Measurements from ENCODE around the gene CTDP1. TPM values are rescaled to one million over a fixed set of nuclear protein-coding genes. Genes with fewer than 3 reads are reported as not detected.

The CTDP1 gene
- total RNA-seq, 1 donor from 2014 or later, result 8.7 TPM

GRCh38 chr18:79694895-79695213, 15.3 kb downstream of the CTDP1 start:
- DNase-seq, result no peak
- intact Hi-C loops (cut with DNase I), result no loop called here

DNA sequence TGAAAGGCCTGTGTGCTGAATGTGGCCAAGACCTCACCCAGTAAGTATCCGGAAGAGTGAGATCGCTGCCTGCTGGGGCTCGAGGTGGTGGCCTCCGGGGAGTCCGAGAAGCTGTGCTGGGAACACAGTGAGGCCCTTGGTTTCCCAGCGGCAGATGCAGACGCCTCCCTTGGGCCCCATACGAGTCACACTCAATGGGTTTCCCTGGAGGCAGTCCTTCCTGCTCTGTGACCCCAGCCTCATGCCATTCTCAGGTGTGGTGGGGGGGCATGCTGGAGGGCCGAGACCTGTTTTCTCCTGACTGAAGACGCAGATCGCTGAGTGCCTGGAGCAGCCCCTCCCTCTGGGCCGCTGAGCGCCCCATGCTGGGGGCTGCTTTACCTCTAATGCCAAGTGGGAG, 15.7 kb downstream of the CTDP1 start:
- DNase-seq (no peak), ATAC-seq (ENCODE audit: poor library complexity) (no peak)
- intact Hi-C loops (cut with DNase I), result no loop called here

More at GRCh38 chr18:79694895-79695213, 15.3 kb downstream of the CTDP1 start:
- ATAC-seq (ENCODE audit: poor library complexity), result no peak

- no peak for ATAC-seq (ENCODE audit: poor library complexity)
- no peak for DNase-seq
- intact Hi-C loops (cut with DNase I), result no loop called here
Measured at GRCh38 chr18:79695856-79696850, 16.6 kb downstream of the CTDP1 start.

GRCh38 chr18:79697178-79697577, 17.6 kb downstream of the CTDP1 start:
- intact Hi-C loops (cut with DNase I), result no loop called here
- ATAC-seq (ENCODE audit: poor library complexity) (no peak), DNase-seq (peak; percentile 24)

DNA sequence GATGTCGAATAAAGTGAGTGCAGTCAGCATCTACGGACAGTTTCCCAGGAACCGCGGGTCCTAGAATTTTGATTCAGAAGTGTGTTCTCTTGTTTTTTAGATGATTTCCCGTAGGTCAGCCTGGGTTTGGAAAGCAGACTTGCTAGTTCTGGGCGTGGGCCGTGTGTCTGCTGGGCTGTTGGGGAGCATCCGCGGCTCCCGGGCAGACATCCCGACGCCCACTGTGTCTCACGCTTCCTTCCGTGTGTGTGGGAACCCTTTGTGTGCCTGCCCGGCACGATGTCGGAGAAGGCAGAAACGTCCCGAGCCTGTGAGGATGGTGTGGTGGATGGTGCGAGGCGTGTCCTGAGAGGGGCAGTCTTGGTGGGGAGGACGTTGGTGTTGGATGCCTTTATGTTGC, 18.4 kb downstream of the CTDP1 start:
- ATAC-seq (ENCODE audit: poor library complexity), result no peak
- intact Hi-C loops (cut with DNase I), result no loop called here

GRCh38 chr18:79698668-79699335, 19.2 kb downstream of the CTDP1 start:
- ATAC-seq (ENCODE audit: poor library complexity) (no peak), DNase-seq (peak; percentile 26)
- intact Hi-C loops (cut with DNase I), result no loop called here

More for the DNA sequence above, 18.4 kb downstream of the CTDP1 start:
- peak; percentile 22 for DNase-seq

DNA sequence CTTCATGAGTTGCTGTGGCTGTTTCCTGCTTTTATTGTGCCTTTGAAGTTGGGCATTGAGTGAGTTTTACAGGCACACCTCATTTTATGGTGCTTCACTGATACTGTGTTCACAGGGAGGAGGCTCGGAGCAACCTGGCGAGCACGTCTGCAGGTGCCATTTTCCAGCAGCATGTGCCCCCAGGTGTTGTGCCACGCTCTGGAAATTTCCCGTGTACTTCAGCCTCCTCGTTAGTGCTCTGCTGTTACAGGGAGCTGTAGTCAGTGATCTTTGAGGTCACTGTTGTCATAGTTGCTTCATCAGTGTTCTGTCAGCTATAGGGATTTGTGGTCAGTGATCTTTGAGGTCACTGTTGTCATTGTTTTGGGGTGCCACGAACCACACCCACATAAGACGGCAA, 20.1 kb downstream of the CTDP1 start:
- DNase-seq (no peak), ATAC-seq (ENCODE audit: poor library complexity) (no peak)
- intact Hi-C loops (cut with DNase I), result no loop called here

DNA sequence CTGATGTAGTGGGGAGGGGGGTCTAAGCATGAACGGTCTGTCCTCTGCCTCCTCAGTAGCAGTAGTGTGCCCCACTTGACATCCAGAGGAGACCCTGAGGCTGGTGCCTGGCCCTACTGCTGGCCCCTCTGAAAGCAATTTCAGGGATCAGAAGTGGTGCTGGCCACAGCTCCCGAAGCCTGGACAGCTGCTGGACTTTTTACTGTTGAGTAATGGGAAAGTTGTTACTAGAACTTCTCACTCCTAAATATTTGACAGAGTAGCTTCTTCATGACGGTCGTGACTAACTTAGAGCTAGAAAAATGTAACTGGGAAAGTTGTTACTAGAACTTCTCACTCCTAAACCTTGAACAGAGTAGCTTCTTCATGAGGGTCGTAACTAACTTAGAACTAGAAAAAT, 23.3 kb downstream of the CTDP1 start:
- DNase-seq (no peak), ATAC-seq (ENCODE audit: poor library complexity) (no peak)
- intact Hi-C loops (cut with DNase I), result no loop called here

DNA sequence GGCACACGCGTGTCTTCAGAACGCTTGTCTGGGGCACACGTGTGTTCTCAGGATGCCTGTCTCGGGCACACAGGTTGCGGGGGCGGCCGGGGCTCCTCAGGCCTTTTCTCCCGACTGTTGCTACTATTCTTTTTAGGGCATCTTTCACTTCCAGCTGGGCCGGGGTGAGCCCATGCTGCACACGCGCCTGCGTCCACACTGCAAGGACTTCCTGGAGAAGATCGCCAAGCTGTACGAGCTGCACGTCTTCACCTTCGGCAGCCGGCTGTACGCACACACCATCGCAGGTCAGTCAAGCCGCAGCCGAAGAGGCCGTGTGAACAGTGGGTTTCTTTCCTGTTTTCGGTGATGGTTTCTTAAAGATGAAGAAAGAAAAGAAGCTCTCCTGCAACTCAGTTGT, 25.0 kb downstream of the CTDP1 start:
- intact Hi-C loops (cut with DNase I), result no loop called here
- ATAC-seq (ENCODE audit: poor library complexity), result no peak

DNA sequence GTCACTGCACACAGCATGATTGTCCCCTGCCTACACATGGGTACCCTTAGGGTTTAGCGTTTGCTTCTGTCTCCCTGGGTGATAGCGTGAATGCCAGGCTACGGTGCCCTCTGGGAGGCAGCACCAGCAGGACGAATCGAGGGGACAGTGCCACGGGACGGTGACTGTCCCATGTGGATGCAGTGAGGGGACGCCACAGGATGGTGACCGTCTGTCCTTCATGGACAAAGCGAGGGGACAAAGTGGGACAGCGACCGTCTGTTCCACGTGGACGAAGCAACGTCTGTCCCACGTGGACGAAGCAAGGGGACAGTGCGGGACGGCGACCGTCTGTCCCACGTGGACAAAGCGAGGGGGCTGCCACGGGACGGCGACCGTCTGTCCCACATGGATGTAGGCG, 25.7 kb downstream of the CTDP1 start:
- peak; percentile 21 for DNase-seq
- no peak for ATAC-seq (ENCODE audit: poor library complexity)
- intact Hi-C loops (cut with DNase I), result no loop called here

More for the DNA sequence above, 25.0 kb downstream of the CTDP1 start:
- peak; percentile 33 for DNase-seq

GRCh38 chr18:79706006-79706405, 26.4 kb downstream of the CTDP1 start:
- intact Hi-C loops (cut with DNase I), result no loop called here
- no peak for ATAC-seq (ENCODE audit: poor library complexity)
- no peak for DNase-seq

GRCh38 chr18:79706658-79707057, 27.1 kb downstream of the CTDP1 start:
- ATAC-seq (ENCODE audit: poor library complexity), result no peak
- DNase-seq, result peak; percentile 15
- intact Hi-C loops (cut with DNase I), result no loop called here

GRCh38 chr18:79707239-79707638, 27.6 kb downstream of the CTDP1 start:
- DNase-seq (peak; percentile 31), ATAC-seq (ENCODE audit: poor library complexity) (no peak)
- intact Hi-C loops (cut with DNase I), result no loop called here

GRCh38 chr18:79707671-79708070, 28.1 kb downstream of the CTDP1 start:
- intact Hi-C loops (cut with DNase I), result no loop called here
- ATAC-seq (ENCODE audit: poor library complexity) (no peak), DNase-seq (no peak)

DNA sequence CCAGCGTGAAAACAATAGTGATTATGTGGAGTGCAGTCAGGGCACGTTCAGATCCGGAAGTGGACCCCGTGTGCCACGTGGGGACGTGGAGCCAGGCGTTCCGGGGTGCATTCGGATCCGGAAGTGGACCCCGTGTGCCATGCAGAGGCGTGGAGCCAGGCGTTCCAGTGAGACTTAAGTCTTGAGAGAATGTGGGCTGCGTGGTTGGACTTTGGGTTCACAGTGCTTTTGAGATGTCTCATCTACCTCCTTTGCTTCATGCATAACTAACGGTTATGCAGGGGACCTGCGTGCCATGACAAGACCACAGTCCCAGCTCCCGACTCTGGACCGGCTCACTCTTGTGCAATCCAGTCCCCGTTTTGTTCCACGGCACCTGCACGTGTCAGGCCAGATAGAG, 28.8 kb downstream of the CTDP1 start:
- ATAC-seq (ENCODE audit: poor library complexity), result no peak
- intact Hi-C loops (cut with DNase I), result no loop called here
- DNase-seq, result peak; percentile 23

- intact Hi-C loops (cut with DNase I), result no loop called here
- DNase-seq, result no peak
- ATAC-seq (ENCODE audit: poor library complexity), result no peak
Measured at GRCh38 chr18:79712206-79712857, 32.7 kb downstream of the CTDP1 start.

DNA sequence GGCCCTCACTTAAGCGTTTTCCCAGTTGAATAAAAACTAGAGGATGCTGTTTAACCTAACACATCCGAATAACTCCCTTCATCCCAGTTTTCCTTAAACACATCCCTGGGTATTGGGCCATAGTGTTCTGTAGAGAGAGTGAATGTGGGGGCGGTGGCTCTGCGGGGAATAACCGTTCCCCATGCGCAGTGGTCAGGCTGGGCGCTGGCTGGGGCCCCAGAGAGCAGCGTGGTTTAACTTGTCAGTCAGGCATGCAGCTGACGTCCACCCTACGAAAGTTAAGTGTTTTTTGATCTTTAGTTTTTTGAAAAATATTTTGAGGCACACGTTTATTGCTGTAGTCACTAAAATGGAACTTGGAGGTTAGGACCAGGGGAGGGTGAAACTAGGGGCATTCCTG, 33.7 kb downstream of the CTDP1 start:
- no peak for ATAC-seq (ENCODE audit: poor library complexity)
- intact Hi-C loops (cut with DNase I), result no loop called here
- no peak for DNase-seq

DNA sequence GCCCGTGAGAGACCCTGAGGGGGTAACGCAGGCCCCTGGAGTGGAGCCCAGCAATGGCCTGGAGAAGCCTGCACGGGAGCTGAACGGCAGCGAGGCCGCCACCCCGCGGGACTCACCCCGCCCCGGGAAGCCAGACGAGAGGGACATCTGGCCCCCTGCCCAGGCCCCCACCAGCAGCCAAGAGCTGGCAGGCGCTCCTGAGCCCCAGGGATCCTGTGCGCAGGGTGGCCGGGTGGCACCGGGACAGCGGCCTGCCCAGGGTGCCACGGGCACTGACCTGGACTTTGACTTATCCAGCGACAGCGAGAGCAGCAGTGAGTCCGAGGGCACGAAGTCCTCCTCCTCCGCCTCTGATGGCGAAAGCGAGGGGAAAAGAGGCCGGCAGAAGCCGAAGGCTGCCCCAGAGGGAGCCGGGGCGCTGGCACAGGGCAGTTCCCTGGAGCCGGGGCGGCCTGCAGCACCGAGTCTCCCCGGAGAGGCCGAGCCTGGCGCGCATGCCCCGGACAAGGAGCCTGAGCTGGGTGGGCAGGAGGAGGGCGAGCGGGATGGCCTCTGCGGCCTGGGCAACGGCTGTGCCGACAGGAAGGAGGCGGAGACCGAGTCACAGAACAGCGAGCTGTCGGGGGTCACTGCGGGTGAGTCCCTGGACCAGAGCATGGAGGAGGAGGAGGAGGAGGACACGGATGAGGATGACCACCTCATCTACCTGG, 35.1 kb downstream of the CTDP1 start:
- ATAC-seq (ENCODE audit: poor library complexity) (no peak), DNase-seq (peak; percentile 34)
- intact Hi-C loops (cut with DNase I), result no loop called here

DNA sequence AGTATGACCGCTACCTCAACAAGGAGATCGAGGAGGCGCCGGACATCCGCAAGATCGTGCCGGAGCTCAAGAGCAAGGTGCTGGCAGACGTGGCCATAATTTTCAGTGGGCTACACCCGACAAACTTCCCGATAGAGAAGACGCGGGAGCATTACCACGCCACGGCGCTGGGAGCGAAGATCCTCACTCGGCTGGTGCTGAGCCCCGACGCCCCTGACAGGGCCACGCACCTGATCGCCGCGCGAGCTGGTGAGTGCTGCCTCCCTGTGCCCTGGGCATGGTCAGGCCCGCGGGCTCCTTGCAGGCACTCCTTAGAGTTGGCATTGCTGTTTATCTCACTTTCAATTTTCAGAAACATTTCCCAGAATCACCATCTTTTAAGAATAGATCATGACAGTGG, 35.7 kb downstream of the CTDP1 start:
- no peak for ATAC-seq (ENCODE audit: poor library complexity)
- DNase-seq, result peak; percentile 13
- intact Hi-C loops (cut with DNase I), result no loop called here

Data from Right ventricle myocardium superior (tissue), 1 donor.